Activated T-helper 9 cell treated with anti-CD3 and anti-CD28 coated beads, Interleukin-2, amount 50 U/mL, for 16 hours (primary cell): ENCODE data around the gene GOLGA2.
"Not testable (repeated sequence)": the region's sequence is repeated elsewhere in the genome, so short reads cannot be mapped to it uniquely, and the experiment has no call there.

ENCODE experiments used
- DNase-seq: peaks from one replicate; pipeline ENCODE4 v3.0.0-alpha.2; 2020; ENCODE audit warnings: low read depth

The GOLGA2 gene

DNA sequence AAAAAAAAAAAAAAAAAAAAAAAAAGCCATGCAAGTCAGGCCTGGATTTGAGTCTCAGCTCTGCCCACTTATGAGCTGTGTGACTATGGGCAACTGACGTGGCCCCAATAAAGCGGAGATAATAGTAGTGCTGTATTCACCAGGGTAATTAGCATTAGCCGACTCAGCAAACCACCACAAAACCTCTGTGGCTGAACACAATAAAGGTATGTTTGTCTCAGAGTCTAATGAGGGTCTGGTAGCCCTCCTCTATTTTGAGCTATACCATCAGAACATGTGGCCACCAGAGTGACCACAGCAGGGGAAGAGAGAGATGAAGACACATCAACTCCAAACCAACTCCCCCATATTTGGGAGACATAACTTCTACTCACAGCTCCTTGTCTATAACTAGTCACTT is 16.2 kb upstream of the GOLGA2 start:
- no peak for DNase-seq

DNA sequence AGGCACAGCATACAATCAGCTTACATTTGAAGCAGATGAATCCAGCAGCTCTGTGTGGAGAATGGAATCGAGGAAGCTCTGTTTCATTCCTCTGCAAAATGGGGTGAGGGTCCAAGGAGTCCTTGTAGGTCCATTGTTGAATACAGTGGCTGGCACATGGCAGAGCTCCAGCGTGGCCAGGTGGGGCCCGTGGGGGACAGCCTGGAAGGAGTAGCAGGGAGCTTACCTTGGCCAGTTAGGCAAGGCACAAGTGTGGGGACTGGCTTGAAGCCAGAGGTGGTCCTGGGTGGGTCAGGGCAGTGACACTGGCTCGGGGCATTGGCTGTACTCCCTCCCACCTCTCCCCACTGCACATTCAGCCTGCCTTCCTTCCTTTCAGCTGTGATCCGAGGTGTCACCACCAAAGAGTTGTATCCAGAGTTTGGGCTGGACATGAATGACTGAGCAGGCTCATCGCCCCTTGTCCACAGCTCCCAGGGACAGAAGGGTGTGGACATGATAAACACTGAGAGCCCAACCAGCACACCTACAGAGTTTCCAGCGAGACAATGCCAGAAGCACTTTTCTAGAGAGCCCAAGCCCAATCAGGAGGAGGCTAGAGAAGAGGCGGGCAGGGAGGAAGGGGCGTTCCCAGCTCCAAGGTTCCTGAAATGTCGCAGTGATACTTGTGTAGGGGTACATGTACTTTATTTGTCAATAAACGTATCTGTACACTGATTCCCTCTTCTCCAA is 12.6 kb upstream of the GOLGA2 start:
- DNase-seq: no peak

DNA sequence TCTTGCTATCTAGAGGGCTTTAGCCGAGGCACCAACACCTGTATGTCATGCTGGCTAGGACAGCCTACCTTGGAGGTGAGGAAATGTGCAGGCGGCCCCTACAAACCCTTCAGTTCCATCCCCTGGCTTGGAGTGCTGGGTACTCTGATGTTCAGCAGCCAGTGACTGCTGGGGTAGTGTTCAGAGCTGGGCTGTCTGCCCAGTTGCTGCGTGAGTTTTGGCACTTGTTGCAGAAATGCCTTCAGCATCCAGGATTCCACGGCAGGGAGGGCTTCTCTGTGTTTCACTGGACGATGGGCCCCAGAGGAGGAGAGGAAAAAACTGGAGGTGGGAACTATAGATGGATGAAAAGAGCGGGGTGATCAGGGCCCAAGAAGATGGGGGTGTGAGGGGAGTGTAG is 10.6 kb upstream of the GOLGA2 start:
- no peak for DNase-seq

DNA sequence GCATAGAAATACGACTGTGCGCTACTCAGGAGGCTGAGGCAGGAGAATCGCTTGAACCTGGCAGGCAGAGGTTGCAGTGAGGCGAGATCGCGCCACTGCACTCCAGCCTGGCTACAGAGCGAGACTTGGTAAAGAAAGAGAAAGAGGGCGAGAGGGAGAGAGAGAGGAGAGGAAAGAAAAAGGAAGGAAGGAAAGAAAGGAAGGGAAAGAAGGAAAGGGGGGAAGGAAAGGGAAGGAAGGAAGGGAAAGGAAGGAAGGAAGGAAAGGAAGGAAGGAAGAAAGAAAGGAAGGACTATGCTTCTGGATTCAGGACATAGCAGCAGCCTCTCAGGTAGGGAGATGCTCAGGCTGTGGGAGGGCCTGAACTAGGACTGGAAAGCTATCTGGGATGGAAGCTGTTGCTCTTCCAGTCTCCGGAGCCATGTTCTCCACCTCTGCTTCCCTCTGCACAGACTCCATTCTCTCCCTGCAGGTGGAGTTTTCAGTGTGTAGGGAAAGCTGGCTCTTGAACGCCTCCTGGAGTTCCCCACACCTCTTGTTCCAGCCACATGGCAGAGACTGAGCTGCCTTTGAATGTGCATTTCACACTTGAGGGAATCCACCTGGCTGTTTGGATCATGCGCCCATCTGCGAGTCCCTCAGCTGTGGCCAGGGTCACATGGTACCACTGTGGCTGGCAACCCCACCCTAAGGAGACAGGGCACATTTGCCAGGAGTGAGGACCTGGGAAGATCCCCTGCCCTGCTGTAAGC is 9.4 kb upstream of the GOLGA2 start:
- no peak for DNase-seq

DNA sequence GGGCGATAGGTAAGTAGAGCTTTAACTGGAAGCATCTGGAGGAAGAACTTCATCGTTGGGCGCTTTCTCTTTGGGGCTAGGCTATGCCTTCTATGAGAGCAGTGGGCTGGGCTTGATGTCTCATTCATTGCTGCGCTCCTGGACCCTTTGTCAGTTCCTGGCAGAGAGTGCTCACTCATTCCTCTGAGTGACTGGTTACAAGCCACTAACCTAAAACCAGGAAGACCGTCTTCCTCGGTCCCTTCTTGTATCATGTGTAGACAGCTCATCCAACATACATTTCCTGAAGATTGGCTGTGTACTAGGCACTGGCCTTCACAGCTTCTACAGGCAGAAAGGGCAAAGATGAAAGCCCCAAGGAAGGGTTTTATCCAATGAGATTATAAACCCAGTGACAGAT is 6.7 kb upstream of the GOLGA2 start:
- no peak for DNase-seq

DNA sequence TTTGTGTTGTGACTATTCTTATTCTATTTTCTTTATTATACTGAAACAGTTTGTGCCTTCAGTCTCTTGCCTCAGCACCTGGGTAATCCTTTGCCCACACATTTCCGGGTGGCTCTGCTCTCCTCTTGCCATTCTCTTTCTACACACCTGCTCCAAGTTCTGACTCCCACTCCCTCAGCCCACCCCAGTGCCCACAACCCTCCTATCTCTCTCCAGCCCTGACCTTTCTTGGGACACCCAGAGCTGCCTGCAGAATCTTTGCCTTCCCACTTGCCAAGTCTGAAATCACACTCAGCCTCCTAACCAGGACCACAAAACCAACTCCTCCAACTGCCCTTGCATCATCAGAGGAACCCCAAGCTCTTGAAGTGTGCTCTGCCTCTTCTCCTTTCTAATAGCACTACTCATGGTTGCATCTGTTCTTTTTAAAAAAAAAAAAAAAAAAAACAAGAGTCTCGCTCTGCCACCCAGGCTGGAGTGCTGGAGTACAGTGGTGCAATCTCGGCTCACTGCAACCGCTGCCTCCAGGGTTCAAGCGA is 4.3 kb upstream of the GOLGA2 start:
- DNase-seq: no peak

DNA sequence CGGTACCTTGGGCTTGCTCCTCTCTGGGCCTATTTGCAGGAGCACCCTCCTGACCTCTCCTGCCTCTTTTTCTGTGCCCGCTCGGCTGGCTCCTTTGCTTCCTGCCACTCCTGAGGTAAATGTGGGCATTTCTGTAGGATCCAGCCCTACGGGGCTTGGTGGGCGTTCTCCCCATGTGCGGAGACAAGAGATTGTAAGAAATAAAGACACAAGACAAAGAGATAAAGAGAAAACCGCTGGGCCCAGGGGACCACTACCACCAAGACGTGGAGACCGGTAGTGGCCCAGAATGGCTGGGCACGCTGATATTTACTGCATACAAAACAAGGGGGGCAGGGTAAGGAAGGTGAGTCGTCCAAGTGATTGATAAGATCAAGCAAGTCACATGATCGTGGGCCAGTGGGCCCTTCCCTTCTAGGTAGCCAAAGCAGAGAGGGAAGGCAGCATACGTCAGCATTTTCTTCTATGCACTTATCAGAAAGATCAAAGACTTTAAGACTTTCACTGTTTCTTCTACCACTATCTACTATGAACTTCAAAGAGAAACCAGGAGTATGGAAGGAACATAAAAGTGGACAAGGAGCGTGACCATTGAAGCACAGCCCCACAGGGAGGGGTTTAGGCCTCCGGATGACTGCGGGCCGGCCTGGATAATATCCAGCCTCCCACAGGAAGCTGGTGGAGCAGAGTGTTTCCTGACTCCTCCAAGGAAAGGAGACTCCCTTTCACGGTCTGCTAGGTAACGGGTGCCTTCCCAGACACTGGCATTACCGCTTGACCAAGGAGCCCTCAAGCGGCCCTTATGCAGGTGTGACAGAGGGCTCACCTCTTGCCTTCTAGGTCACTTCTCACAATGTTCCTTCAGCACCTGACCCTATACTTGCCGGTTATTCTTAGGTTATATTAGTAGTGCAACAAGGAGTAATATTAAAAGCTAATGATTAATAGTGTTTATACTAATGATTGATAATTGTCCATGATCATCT is 3.6 kb upstream of the GOLGA2 start:
- not testable (repeated sequence) for DNase-seq

DNA sequence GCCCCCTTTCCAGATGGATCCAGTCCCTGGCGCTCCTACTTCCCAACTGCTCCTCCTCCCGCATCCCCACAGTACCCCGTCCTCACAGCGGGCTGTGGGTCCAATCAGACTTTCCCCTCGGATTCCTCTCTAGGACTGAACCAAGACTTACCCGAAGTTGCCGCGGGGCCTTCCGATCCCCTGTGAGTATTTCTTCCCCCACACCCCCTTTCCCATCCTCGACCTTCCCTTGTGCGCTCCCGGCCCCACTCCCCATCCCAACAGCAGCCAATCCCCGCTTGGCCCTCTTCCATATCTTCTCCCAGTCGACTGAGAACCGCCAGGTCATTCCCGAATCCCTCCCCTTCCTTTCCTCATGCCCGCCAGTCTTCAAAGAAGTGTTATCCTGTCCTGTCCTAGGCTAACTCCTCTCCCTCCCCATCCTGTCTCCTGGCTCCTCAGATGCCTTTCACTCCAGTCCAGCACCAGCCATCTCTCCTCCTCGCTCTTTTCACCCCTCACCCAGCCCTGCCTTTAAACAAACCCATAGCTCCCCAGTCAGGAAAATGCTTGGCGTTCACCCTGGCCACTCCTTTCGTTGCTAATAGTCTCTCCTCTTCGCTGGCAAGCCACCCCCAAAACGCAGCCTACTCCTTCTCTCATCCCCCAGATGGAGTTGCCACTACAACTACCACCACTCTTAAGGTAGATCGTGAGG is 915 bp upstream of the GOLGA2 start:
- DNase-seq: no peak

DNA sequence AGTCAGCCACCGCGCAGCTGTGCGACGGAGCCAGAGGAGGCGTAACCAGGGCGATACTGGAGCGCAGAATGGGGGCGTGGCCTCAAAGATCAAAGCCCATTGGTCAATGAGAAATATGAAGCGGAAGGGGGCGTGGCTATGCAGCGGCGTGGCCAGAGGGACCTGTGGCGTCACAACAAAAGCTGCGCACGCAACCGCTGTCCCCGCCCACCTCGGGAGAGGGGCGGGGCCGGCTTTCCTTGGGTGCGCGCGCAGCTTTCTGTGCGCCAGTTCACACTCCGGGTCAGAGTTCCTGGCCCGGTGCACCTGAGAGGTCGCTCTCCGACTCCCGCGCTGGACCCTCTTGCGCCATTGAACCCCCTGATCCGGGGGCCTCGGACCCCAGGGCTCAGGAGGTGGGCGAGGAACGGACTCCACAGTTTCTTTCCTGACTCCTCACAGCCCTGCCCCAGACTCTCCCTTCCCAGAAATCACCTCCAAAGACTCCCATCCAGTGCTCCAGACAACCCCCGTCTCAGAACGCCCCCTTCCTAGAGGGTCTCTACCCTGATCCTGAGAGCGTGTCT is 284 bp upstream of the GOLGA2 start, which contains the start of gene SWI5:
Gene SWI5, plus strand, starts transcription at position 269 of the 566 bp plus-strand sequence.
- DNase-seq: peak; percentile 99

DNA sequence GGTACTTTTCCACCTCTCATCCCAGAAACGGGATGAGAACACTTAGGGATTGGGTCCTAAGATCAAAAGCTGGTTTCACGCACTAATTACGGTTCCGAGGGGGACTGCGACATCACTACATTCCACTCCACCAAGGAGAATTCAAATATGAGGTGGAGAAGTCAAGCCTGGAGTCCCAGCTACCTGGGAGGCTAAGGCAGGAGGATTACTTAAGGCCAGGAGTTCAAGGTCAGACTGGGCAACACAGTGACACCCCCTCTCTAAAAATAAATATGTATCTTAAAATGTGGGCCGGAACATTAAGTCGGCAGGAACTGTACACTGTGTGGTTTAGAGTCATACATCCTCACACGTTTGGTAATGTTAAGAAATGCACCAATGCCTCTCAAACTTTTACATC is 1.6 kb downstream of the GOLGA2 start:
- DNase-seq: no peak

DNA sequence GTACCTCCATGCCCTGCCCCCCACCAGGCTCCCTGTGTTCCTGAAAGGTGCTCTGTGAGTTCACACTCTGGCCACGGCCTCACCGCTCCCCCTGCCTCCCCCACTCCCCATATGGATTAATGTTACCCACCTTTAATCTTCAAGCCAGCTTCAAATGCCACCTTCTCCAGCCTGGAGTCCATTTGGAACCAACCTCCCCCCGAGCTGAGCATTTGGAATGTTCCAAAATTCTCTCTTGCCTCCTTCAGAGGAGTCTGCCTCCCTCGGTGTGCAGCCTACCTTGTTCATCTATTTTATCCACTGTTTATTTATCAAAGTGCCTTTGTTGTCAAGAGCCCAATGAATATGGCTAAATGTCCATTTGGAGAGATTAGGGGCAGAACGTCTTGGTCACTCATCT is 4.3 kb downstream of the GOLGA2 start:
- no peak for DNase-seq

DNA sequence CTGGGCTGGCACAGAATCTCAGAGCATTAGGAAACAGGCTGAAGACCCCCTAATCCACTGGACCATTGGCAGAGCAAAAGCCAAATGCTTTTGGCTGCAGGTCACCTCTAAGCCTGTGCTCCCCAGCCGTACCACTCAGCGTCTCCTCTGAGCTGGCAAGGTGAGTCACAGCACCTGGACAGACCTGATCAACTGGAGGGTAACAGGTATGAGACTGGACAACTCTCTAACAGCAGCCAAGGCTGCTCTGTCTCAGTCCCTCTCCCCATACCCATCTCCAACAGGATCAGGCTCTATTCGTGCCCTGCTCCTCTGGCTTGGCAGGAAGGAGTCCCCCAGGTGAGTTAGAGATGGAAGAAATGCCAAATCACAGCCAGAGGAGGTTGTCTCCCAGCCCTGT is 4.7 kb downstream of the GOLGA2 start:
- DNase-seq: no peak

DNA sequence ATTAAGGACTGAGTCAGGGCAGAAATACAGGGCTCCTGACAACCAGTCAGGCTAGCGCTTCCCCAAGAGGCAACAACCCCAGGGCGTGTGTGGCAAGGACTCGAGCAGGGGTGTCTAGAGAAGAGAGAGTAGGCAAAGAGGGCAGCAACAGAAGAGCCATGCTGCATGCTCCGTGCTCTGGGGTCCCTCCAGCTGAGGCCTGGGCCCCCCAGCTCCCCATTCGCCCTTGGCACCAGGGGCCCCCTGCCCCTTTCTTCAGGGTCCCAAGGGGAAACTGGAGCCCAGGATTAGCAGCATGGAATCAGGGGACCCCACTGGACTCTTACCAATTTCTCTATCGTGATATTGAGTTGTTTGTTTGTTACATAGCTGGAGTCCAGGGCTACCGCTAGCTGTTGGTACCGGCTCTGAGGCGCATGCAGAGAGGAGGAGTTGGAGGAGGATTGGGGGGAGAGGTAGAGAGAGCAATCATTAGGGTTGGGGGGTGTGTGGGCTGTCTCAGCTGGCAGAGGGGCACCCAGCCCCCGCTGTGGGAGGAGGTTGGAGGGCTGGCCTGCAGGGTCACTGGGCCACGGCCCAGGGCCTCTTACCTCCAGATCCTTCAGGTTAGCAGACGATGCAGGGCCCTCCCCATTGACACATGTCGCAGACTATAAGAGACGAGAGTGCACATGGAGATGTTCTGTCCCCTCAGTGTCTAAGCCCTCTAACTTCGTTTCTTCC is 8.8 kb downstream of the GOLGA2 start:
- DNase-seq: no peak

DNA sequence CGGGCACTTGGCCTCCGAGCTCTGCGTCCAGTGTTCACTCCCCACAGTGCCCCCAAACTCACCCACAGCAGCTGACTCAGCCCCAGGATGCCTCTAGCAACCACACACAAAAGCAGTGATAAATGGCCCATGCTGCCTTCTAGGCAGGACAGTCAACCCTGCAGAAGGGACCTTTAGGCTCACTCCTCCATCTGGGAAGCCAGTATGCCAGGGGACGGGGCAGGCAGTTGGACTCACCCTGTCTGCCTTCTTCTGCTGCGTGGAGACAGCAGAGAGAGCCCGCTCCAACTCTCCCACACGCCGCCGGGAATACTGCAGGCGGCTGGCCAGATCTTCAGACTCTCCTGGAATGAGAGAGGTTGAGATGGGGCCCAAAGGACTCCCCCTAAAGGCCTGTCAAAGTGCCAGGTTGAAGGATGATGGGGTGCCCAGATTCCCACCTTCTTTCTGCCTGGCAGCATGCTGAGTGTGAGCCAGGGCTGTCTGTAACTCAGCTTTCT is 10.4 kb downstream of the GOLGA2 start:
- no peak for DNase-seq

DNA sequence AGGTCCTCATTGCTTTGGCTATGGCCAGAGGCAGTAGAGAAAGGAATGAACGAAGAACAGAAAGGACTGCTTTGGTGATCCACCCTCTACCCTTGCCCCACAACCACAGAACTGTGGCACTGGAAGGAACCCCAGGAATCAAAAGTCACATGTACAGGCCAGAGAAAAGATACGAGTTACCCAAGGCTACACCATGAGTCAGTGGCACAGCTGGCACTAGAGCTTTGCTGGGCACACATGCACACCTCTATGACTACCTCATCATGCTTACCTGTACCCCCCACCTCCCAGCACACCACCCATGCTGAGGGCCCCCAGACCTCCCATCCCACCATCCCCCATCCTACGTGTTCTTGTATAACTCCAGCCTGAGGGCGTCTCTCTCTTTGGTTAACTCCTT is 13.1 kb downstream of the GOLGA2 start:
- DNase-seq: no peak

DNA sequence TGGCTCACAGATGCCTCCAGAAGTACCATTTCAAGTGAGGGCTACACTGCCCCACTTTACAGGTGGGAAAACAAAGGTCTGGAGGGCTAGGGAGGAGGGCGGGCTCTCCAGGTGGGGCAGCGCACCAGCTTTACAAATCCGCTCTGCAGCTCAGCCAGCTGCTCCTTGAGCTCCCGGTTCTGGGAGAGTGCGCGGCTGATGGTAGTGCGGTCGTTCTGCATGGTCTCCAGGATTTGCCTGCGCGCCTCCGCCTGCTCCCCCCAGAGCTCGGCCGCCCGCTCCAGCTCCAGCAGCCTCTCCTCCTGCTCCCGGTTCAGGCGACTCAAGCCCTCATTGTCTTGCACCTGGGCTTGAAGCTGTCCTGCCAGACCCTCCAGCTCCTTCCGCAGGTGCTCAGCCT is 15.5 kb downstream of the GOLGA2 start:
- no peak for DNase-seq

DNA sequence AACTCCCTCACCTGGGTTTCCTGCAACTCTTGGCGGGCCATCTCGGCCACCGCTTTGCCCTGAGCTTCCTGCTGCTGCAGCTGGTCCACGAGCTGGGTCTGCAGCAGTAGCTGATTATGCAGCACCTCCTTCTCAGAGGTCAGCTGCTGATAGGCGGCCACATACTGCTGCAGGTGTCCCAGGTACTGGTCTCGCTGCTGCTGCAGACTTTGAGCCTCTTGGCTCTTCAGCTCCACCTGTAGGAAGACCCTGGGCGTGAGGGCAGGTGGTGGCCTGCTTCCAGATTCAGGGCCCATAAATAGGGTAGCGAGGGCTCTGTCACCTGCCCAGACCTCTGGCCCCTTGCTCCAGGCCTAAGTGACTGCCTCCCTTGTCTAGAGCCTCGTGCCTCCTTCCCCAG is 16.7 kb downstream of the GOLGA2 start:
- DNase-seq: no peak

DNA sequence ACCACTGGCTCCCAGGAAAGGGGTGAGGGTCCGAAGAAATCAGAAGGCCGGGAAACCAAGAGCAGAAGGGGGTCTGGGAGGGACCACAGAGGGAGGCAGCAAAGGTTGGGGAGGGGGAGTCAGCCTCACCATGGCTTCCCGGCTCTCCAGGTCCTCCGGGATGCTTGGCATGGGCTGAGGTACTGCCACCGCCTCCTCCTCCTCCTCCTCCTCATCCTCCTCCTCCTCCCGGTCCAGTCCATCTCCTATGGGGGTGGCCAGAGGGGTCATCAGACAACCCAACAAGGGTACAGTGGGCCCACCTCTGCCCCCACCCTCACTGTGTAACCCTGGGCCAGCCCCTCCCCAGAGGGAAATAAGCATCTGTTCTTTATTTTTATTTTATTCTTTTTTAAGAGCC is 17.5 kb downstream of the GOLGA2 start:
- no peak for DNase-seq

DNA sequence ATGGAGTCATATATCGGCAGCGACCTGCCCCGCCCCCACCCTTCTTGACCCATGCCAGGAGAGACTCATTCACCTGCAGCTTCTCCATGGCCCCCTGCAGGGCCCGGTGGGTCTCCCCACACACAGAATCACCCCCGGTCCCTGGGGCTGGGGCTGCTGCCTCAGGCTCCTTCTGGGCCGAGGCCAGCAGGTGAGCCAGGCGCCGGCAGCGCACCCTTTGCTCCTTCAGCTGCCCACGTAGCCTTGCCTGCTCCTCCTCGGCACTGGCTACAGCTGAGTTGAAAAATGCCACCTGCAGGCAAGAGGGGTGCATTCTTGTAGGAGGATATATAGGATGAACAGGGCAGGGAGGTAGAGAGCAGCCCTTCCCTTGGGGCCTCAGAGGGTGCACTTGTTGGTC is 17.9 kb downstream of the GOLGA2 start:
- no peak for DNase-seq

DNA sequence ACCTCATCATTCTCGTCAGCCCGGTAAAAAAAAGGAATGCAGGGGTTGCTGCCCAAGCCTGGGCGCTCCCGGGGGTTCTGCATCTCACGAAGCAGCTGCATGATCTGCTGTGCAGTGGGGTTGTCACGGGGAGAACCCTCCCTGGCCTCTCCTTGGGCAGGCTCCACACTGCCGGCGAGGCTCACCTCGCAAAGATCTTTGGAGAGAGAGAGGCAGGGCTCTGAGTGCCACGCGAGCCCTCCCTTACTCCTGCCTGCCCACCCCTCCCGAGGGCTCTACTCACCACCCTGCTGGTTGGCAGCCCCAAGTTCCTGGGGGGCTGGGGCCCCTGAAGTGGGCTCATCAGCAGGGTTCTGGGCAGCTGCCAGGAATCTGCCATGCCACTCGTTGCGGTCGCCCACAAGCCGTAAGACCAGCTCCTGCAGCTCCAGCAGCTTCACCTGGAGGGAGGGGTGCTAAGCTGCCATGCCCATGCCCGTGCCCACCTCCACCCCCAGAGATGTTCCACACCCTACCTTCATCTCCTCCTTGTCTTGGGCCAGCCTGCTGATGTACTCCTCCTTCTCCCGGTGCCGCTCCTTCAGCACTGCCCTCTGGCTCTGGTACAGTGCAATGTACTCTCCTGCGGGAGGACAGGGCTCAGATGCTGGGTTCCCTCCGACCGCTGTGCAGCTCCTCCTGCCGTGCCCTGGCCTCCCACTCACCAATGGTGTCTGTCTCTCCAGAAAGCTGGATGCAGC is 18.6 kb downstream of the GOLGA2 start:
- no peak for DNase-seq
